ENCODE data around the gene MYH10.

The MYH10 gene

GRCh38 chr17:8441690-8442089 is 188.8 kb downstream of the MYH10 start:
- Histone ChIP-seq H3K27me3 (no peaks in the 10 kb centered on the region), H3K36me3 (peaks cover 70% of the 10 kb centered on the region), H3K9me3 (no peaks in the 10 kb centered on the region), H3K4me3 (ENCODE audit: low read depth in 1 of 2, low read length in 1 of 2) (no peak overlapping the region), H3K27ac (peak overlapping the region; percentile 61), H3K4me1 (ENCODE audit: control insufficient read depth in 1 of 2, insufficient read depth in 1 of 2, low read depth in 1 of 2, low read length in 1 of 2) (peaks cover 16 to 28% of the 10 kb centered on the region in 2 experiments)
- no peak for TF ChIP-seq CTCF (IDR thresholded peaks at IDR 0.05)

- TF ChIP-seq CTCF (IDR thresholded peaks at IDR 0.05), result no peak
- H3K9me3 ChIP-seq, result no peaks in the 10 kb centered on the region
- peak overlapping the region; percentile 18 for H3K27ac ChIP-seq
- H3K27me3 ChIP-seq, result no peaks in the 10 kb centered on the region
- peaks cover 53% of the 10 kb centered on the region for H3K36me3 ChIP-seq
- no peak overlapping the region for H3K4me3 ChIP-seq (ENCODE audit: low read depth in 1 of 2, low read length in 1 of 2)
- peaks cover 28 to 39% of the 10 kb centered on the region in 2 experiments for H3K4me1 ChIP-seq (ENCODE audit: control insufficient read depth in 1 of 2, insufficient read depth in 1 of 2, low read depth in 1 of 2, low read length in 1 of 2)
These were observed 190.8 kb downstream of the MYH10 start for GRCh38 chr17:8439681-8440080.

GRCh38 chr17:8438441-8438840 is 192.1 kb downstream of the MYH10 start:
- H3K4me3 ChIP-seq (ENCODE audit: low read depth in 1 of 2, low read length in 1 of 2), result no peak overlapping the region
- peak overlapping the region; percentile 52 for H3K27ac ChIP-seq
- H3K36me3 ChIP-seq, result peaks cover 48% of the 10 kb centered on the region
- H3K27me3 ChIP-seq, result no peaks in the 10 kb centered on the region
- H3K9me3 ChIP-seq, result no peaks in the 10 kb centered on the region
- H3K4me1 ChIP-seq (ENCODE audit: control insufficient read depth in 1 of 2, insufficient read depth in 1 of 2, low read depth in 1 of 2, low read length in 1 of 2), result peaks cover 32 to 45% of the 10 kb centered on the region in 2 experiments
- TF ChIP-seq CTCF (IDR thresholded peaks at IDR 0.05), result no peak

GRCh38 chr17:8436844-8437171 is 193.7 kb downstream of the MYH10 start:
- Histone ChIP-seq H3K4me3 (ENCODE audit: low read depth in 1 of 2, low read length in 1 of 2) (peak overlapping the region; percentile 88 to 92), H3K27ac (peak overlapping the region; percentile 99), H3K27me3 (no peaks in the 10 kb centered on the region), H3K36me3 (peaks cover 38% of the 10 kb centered on the region), H3K9me3 (no peaks in the 10 kb centered on the region), H3K4me1 (ENCODE audit: control insufficient read depth in 1 of 2, insufficient read depth in 1 of 2, low read depth in 1 of 2, low read length in 1 of 2) (peaks cover 32 to 49% of the 10 kb centered on the region in 2 experiments)
- no peak for TF ChIP-seq CTCF (IDR thresholded peaks at IDR 0.05)

- no peak for TF ChIP-seq CTCF (IDR thresholded peaks at IDR 0.05)
- Histone ChIP-seq H3K27ac (peak overlapping the region; percentile 99), H3K4me1 (ENCODE audit: control insufficient read depth in 1 of 2, insufficient read depth in 1 of 2, low read depth in 1 of 2, low read length in 1 of 2) (peaks cover 32 to 52% of the 10 kb centered on the region in 2 experiments), H3K27me3 (no peaks in the 10 kb centered on the region), H3K9me3 (no peaks in the 10 kb centered on the region), H3K4me3 (ENCODE audit: low read depth in 1 of 2, low read length in 1 of 2) (peak overlapping the region; percentile 88 to 92), H3K36me3 (peaks cover 40% of the 10 kb centered on the region)
These were observed 194.2 kb downstream of the MYH10 start for GRCh38 chr17:8436169-8436843.

All from neutrophil (primary cell).